T-helper 22 cell (primary cell): Measurements from ENCODE around the gene DNAJC8.

ENCODE experiments used
- DNase-seq: peaks from one replicate; pipeline ENCODE4 v3.0.0-alpha.2; 2020; ENCODE audit warnings: low read depth

DNAJC8 gene

GRCh38 chr1:28232558-28233263 lies at the start of gene DNAJC8:
TSS of gene DNAJC8 (minus strand) at chr1:28233029. CDS start at chr1:28232998, 31 bp downstream.
- DNase-seq = peak; percentile 92

GRCh38 chr1:28281608-28282425 lies 49.0 kb upstream of the DNAJC8 start:
- no peak for DNase-seq

GRCh38 chr1:28280977-28281381 lies 48.1 kb upstream of the DNAJC8 start:
- DNase-seq = no peak

GRCh38 chr1:28280501-28280900 lies 47.7 kb upstream of the DNAJC8 start:
- DNase-seq = no peak

GRCh38 chr1:28279721-28280120 lies 46.9 kb upstream of the DNAJC8 start:
- no peak for DNase-seq

GRCh38 chr1:28278763-28279162 lies 45.9 kb upstream of the DNAJC8 start:
- no peak for DNase-seq

GRCh38 chr1:28273216-28273860 lies 40.5 kb upstream of the DNAJC8 start:
- no peak for DNase-seq

- DNase-seq = no peak
These were observed 39.5 kb upstream of the DNAJC8 start for GRCh38 chr1:28272215-28272852.

- no peak for DNase-seq
These were observed 36.7 kb upstream of the DNAJC8 start for GRCh38 chr1:28269529-28269928.

GRCh38 chr1:28267633-28268032 lies 34.8 kb upstream of the DNAJC8 start:
- DNase-seq = no peak

- no peak for DNase-seq
These were observed 34.1 kb upstream of the DNAJC8 start for GRCh38 chr1:28266920-28267322.

GRCh38 chr1:28265577-28265976 lies 32.7 kb upstream of the DNAJC8 start:
- DNase-seq = no peak

GRCh38 chr1:28264897-28265296 lies 32.1 kb upstream of the DNAJC8 start:
- DNase-seq = no peak

- no peak for DNase-seq
These were observed 28.0 kb upstream of the DNAJC8 start for GRCh38 chr1:28260803-28261174.

- DNase-seq = no peak
These were observed 27.3 kb upstream of the DNAJC8 start for GRCh38 chr1:28259934-28260802.

GRCh38 chr1:28259252-28259933 lies 26.6 kb upstream of the DNAJC8 start, which contains the start of gene SESN2:
TSS of gene SESN2 (plus strand) at chr1:28259518. CDS start at chr1:28259848, 330 bp downstream.
- DNase-seq = peak; percentile 98

GRCh38 chr1:28258628-28259251 lies 25.9 kb upstream of the DNAJC8 start:
- no peak for DNase-seq

- DNase-seq = no peak
These were observed 24.9 kb upstream of the DNAJC8 start for GRCh38 chr1:28257736-28258135.

GRCh38 chr1:28256197-28256827 lies 23.5 kb upstream of the DNAJC8 start:
- no peak for DNase-seq

- no peak for DNase-seq
These were observed 17.1 kb upstream of the DNAJC8 start for GRCh38 chr1:28249866-28250295.
